HCT116 (cell line): ENCODE data around the gene ZNF423. TPM values are rescaled to one million over a fixed set of nuclear protein-coding genes. Genes with fewer than 3 reads are reported as not detected.

ENCODE experiments used
- ATAC-seq: fragments of 200-7000 bp; cut with Tn5 transposase; 2 replicates; pipeline ENCODE4 v1.9.1; 2020; ENCODE audit warnings: mild to moderate bottlenecking, moderate library complexity
- BruUV-seq: library from RNA; stranded (reverse); fragments of 400-500 nt; replicated peaks from 2 replicates; lab custom pipeline; 2021; lab: Mats Ljungman, UMichigan
- CTCF ChIA-PET: fragments of 300-600 bp; sonication (Branson Sonifier 250); formaldehyde crosslinking; loops from one replicate; lab custom pipeline; 2021; ENCODE audit warnings: antibody characterized with exemption; lab: Charles Lee
- POLR2A ChIA-PET: fragments of 300-600, 350-600 bp; sonication (Branson Sonifier 250); formaldehyde crosslinking; loops from one replicate; lab custom pipeline; 2021; ENCODE audit warnings: antibody characterized with exemption; lab: Charles Lee
- RAD21 ChIA-PET, 2 experiments: fragments of 300-600 bp; sonication (Branson Sonifier 250); formaldehyde crosslinking; loops; one replicate each; lab custom pipeline; 2023; ENCODE audit warnings: low total read pairs in 2 of 2; ENCODE audit not compliant: uncharacterized antibody in 2 of 2, unreplicated experiment in 2 of 2, low non-redundant PET in 1 of 2; lab: Charles Lee
- DNase-seq: peaks from one replicate; pipeline ENCODE4 v3.0.0-alpha.2; 2010; ENCODE audit warnings: low read depth, low spot score
- H2AFZ ChIP-seq: fragments of 200-600 bp; shearing (Covaris generic), sonication (generic); 2 replicates; pipeline ENCODE4 v1.6.1; 2017; ENCODE audit warnings: low read depth, mixed run types, mixed read lengths, antibody characterized with exemption, low read length; ENCODE audit not compliant: poor library complexity, severe bottlenecking
- H3K27ac ChIP-seq: 2 replicates; pipeline ENCODE4 v1.5.1; 2012; ENCODE audit warnings: low read depth, low read length
- H3K27me3 ChIP-seq: fragments of 200-600 bp; sonication (generic); 2 replicates; pipeline ENCODE4 v1.6.1; 2016; ENCODE audit warnings: mixed run types, low read length, mixed read lengths; ENCODE audit not compliant: insufficient read depth
- H3K36me3 ChIP-seq, 2 experiments: fragments of 200-500 bp in 1 of 2; fragments of 200-600 bp in 1 of 2; sonication (Bioruptor generic) in 1 of 2; sonication (generic) in 1 of 2; 2 replicates each; pipeline versions ENCODE4 v1.5.1 to v1.6.1; 2014 to 2016; ENCODE audit warnings: low read length in 2 of 2, inconsistent platforms in 1 of 2, mixed read lengths in 1 of 2, mixed run types in 1 of 2; ENCODE audit not compliant: insufficient read depth in 2 of 2, control insufficient read depth in 1 of 2
- H3K4me1 ChIP-seq, 2 experiments: fragments of 200-600 bp in 1 of 2; sonication (generic) in 1 of 2; 2 replicates each; pipeline versions ENCODE4 v1.5.1 to v1.6.1; 2012 to 2017; ENCODE audit warnings: low read length in 2 of 2, inconsistent platforms in 1 of 2, mild to moderate bottlenecking in 1 of 2, mixed read lengths in 1 of 2, mixed run types in 1 of 2, moderate library complexity in 1 of 2; ENCODE audit not compliant: insufficient read depth in 2 of 2, control insufficient read depth in 1 of 2
- H3K4me2 ChIP-seq: fragments of 200-600 bp; sonication (generic); 2 replicates; pipeline ENCODE4 v1.6.1; 2017; ENCODE audit warnings: mixed run types, low read length, mixed read lengths
- H3K4me3 ChIP-seq, 2 experiments: fragments of 200-600 bp in 1 of 2; sonication (generic) in 1 of 2; replicated peaks in 1 of 2; 2 replicates each; pipeline ENCODE4 v1.5.1; 2011 to 2016; ENCODE audit warnings: low read length in 2 of 2, control low read depth in 1 of 2, low read depth in 1 of 2, mild to moderate bottlenecking in 1 of 2, mixed read lengths in 1 of 2, mixed run types in 1 of 2
- H3K79me2 ChIP-seq: fragments of 200-600 bp; sonication (generic); 2 replicates; pipeline ENCODE4 v1.6.1; 2017; ENCODE audit warnings: mild to moderate bottlenecking, mixed run types, low read length, moderate library complexity, mixed read lengths; ENCODE audit not compliant: insufficient read depth
- H3K9ac ChIP-seq: fragments of 200-600 bp; sonication (generic); 2 replicates; pipeline ENCODE4 v1.6.1; 2016; ENCODE audit warnings: low read length, mixed read lengths
- H3K9me2 ChIP-seq: fragments of 200-600 bp; sonication (generic), shearing (Covaris generic); 2 replicates; pipeline ENCODE4 v1.6.1; 2017; ENCODE audit warnings: mixed run types, mild to moderate bottlenecking, moderate library complexity; ENCODE audit not compliant: insufficient read depth
- H3K9me3 ChIP-seq, 2 experiments: fragments of 200-500 bp in 1 of 2; fragments of 200-600 bp in 1 of 2; sonication (Bioruptor generic) in 1 of 2; sonication (generic) in 1 of 2; 2 replicates each; pipeline ENCODE4 v1.6.1; 2014 to 2017; ENCODE audit warnings: low read length in 2 of 2, mixed read lengths in 2 of 2, inconsistent platforms in 1 of 2, low read depth in 1 of 2, mild to moderate bottlenecking in 1 of 2, mixed run types in 1 of 2, moderate library complexity in 1 of 2; ENCODE audit not compliant: control insufficient read depth in 1 of 2, insufficient read depth in 1 of 2
- H4K20me1 ChIP-seq: fragments of 200-600 bp; sonication (generic), shearing (Covaris generic); 2 replicates; pipeline ENCODE4 v1.6.1; 2017; ENCODE audit warnings: mixed run types, mild to moderate bottlenecking, moderate library complexity; ENCODE audit not compliant: insufficient read depth
- CEBPB ChIP-seq: IDR thresholded peaks from 2 replicates; pipeline ENCODE4 v1.6.1; 2012; ENCODE audit warnings: low read depth
- EGR1 ChIP-seq: IDR thresholded peaks from 2 replicates; pipeline ENCODE4 v1.6.1; 2012; ENCODE audit warnings: low read depth
- EZH2 ChIP-seq: fragments of 200-600 bp; sonication (generic); IDR thresholded peaks from 2 replicates; pipeline ENCODE4 v1.6.1; 2017; ENCODE audit warnings: antibody characterized with exemption, mixed run types
- EZH2phosphoT487 ChIP-seq: fragments of 200-600 bp; IDR thresholded peaks from 2 replicates; pipeline ENCODE4 v1.6.1; 2018; ENCODE audit warnings: antibody characterized with exemption, borderline replicate concordance
- FOSL1 ChIP-seq: IDR thresholded peaks from 2 replicates; pipeline ENCODE4 v1.6.1; 2012; ENCODE audit warnings: low read depth
- JUND ChIP-seq: IDR thresholded peaks from 2 replicates; pipeline ENCODE4 v1.6.1; 2012
- POLR2A ChIP-seq: IDR thresholded peaks from 2 replicates; pipeline ENCODE4 v1.7.0; 2011; ENCODE audit warnings: borderline replicate concordance; ENCODE audit not compliant: insufficient read depth, insufficient read length; ENCODE audit errors: extremely low read depth
- POLR2AphosphoS5 ChIP-seq: IDR thresholded peaks from 2 replicates; pipeline ENCODE4 v1.6.1; 2011; ENCODE audit warnings: mild to moderate bottlenecking, low read depth, low read length, moderate library complexity
- RAD21 ChIP-seq: IDR thresholded peaks from 2 replicates; pipeline ENCODE4 v1.6.1; 2012; ENCODE audit warnings: low read depth, mild to moderate bottlenecking
- SIN3A ChIP-seq: IDR thresholded peaks from 2 replicates; pipeline ENCODE4 v1.6.1; 2012; ENCODE audit warnings: low read depth
- YY1 ChIP-seq: IDR thresholded peaks from 2 replicates; pipeline ENCODE4 v1.6.1; 2011; ENCODE audit warnings: low read length, low read depth, moderate library complexity, mild to moderate bottlenecking; ENCODE audit not compliant: insufficient replicate concordance; ENCODE audit errors: extremely low read depth
- ZBTB33 ChIP-seq: IDR thresholded peaks from 2 replicates; pipeline ENCODE4 v1.6.1; 2011; ENCODE audit warnings: mild to moderate bottlenecking, low read length, moderate library complexity; ENCODE audit not compliant: insufficient replicate concordance; ENCODE audit errors: extremely low read depth
- ZFX ChIP-seq: fragments of 450-650 bp; IDR thresholded peaks from 2 replicates; pipeline ENCODE4 v1.6.1; 2017
- intact Hi-C: fragments of 100-400 bp; cut with micrococcal nuclease; formaldehyde crosslinking; loops from 2 replicates; pipeline ENCODE4 v1.10.0; 2022
- total RNA-seq: library from RNA; stranded (reverse); gene quantifications from one replicate; pipeline ENCODE4 v1.2.1, GENCODE V29; 2021; ENCODE audit not compliant: unreplicated experiment
- TF ChIP-seq, protein P1 (sequence below), 3 experiments: fragments of 200-600 bp in 1 of 3; sonication (generic) in 1 of 3; IDR thresholded peaks in 2 of 3; conservative IDR thresholded peaks in 1 of 3; 2 replicates each; pipeline ENCODE4 v1.5.1; 2012 to 2017; ENCODE audit warnings: low read depth in 2 of 3, low read length in 2 of 3, antibody characterized with exemption in 1 of 3, borderline replicate concordance in 1 of 3, control low read depth in 1 of 3, mild to moderate bottlenecking in 1 of 3, mixed read lengths in 1 of 3, mixed run types in 1 of 3, moderate library complexity in 1 of 3; ENCODE audit not compliant: insufficient read depth in 1 of 3
- TF ChIP-seq, protein P2 (sequence below): IDR thresholded peaks from 2 replicates; pipeline ENCODE4 v1.6.1; 2012; ENCODE audit warnings: low read depth

The ZNF423 gene
- total RNA-seq, 1 experiment from 2014 or later, result 0.22 TPM

- Histone ChIP-seq H3K9me3 (no peaks in the 10 kb centered on the region), H2AFZ (no peak overlapping the region), H3K27ac (no peak overlapping the region), H3K4me2 (no peak overlapping the region), H3K27me3 (no peaks in the 10 kb centered on the region), H3K9ac (no peak overlapping the region), H3K36me3 (no peaks in the 10 kb centered on the region), H4K20me1 (no peaks in the 10 kb centered on the region), H3K4me3 (no peak overlapping the region), H3K79me2 (no peaks in the 10 kb centered on the region), H3K9me2 (no peaks in the 10 kb centered on the region), H3K4me1 (no peaks in the 10 kb centered on the region)
- DNase-seq, result no peak
- ATAC-seq, result no peak
- TF ChIP-seq CEBPB (no peak), POLR2A (no peak), SIN3A (no peak), RAD21 (no peak), EZH2 (no peak), JUND (no peak), ZBTB33 (no peak), FOSL1 (no peak), EZH2phosphoT487 (no peak), POLR2AphosphoS5 (no peak), YY1 (no peak), EGR1 (no peak), ZFX (no peak)
- TF ChIP-seq, protein P1, sequence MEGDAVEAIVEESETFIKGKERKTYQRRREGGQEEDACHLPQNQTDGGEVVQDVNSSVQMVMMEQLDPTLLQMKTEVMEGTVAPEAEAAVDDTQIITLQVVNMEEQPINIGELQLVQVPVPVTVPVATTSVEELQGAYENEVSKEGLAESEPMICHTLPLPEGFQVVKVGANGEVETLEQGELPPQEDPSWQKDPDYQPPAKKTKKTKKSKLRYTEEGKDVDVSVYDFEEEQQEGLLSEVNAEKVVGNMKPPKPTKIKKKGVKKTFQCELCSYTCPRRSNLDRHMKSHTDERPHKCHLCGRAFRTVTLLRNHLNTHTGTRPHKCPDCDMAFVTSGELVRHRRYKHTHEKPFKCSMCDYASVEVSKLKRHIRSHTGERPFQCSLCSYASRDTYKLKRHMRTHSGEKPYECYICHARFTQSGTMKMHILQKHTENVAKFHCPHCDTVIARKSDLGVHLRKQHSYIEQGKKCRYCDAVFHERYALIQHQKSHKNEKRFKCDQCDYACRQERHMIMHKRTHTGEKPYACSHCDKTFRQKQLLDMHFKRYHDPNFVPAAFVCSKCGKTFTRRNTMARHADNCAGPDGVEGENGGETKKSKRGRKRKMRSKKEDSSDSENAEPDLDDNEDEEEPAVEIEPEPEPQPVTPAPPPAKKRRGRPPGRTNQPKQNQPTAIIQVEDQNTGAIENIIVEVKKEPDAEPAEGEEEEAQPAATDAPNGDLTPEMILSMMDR (IDR thresholded peaks at IDR 0.05 in 2 of 3, conservative IDR thresholded peaks at IDR 0.05 in 1 of 3; ENCODE audit: borderline replicate concordance in 1 of 3, insufficient read depth in 1 of 3, low read depth in 2 of 3, low read length in 2 of 3), result no peak
- TF ChIP-seq, protein P2, sequence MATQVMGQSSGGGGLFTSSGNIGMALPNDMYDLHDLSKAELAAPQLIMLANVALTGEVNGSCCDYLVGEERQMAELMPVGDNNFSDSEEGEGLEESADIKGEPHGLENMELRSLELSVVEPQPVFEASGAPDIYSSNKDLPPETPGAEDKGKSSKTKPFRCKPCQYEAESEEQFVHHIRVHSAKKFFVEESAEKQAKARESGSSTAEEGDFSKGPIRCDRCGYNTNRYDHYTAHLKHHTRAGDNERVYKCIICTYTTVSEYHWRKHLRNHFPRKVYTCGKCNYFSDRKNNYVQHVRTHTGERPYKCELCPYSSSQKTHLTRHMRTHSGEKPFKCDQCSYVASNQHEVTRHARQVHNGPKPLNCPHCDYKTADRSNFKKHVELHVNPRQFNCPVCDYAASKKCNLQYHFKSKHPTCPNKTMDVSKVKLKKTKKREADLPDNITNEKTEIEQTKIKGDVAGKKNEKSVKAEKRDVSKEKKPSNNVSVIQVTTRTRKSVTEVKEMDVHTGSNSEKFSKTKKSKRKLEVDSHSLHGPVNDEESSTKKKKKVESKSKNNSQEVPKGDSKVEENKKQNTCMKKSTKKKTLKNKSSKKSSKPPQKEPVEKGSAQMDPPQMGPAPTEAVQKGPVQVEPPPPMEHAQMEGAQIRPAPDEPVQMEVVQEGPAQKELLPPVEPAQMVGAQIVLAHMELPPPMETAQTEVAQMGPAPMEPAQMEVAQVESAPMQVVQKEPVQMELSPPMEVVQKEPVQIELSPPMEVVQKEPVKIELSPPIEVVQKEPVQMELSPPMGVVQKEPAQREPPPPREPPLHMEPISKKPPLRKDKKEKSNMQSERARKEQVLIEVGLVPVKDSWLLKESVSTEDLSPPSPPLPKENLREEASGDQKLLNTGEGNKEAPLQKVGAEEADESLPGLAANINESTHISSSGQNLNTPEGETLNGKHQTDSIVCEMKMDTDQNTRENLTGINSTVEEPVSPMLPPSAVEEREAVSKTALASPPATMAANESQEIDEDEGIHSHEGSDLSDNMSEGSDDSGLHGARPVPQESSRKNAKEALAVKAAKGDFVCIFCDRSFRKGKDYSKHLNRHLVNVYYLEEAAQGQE, result no peak
- BruUV-seq, result no TSS peak
- intact Hi-C loops, result no loop called here
- RAD21 ChIA-PET, result no interaction called here
- CTCF ChIA-PET, result no interaction called here
- POLR2A ChIA-PET, result no interaction called here
These were observed 395.8 kb downstream of the ZNF423 start for GRCh38 chr16:49459953-49460735.
